Measurements from ENCODE around the gene XCR1. TPM values are rescaled to one million over a fixed set of nuclear protein-coding genes. Genes with fewer than 3 reads are reported as not detected.

The XCR1 gene, protein sequence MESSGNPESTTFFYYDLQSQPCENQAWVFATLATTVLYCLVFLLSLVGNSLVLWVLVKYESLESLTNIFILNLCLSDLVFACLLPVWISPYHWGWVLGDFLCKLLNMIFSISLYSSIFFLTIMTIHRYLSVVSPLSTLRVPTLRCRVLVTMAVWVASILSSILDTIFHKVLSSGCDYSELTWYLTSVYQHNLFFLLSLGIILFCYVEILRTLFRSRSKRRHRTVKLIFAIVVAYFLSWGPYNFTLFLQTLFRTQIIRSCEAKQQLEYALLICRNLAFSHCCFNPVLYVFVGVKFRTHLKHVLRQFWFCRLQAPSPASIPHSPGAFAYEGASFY
- total RNA-seq (2021; ENCODE audit: unreplicated experiment) (not detected), Bru-seq, nascent RNA (not detected), BruChase-seq, experiment 1, labeled RNA remaining after a 6-hour chase (not detected), BruChase-seq, experiment 2, labeled RNA remaining after a 2-hour chase (not detected)
- not detected in 2 replicates for polyA plus RNA-seq (2012)
- long read RNA-seq, result 0 reads

DNA sequence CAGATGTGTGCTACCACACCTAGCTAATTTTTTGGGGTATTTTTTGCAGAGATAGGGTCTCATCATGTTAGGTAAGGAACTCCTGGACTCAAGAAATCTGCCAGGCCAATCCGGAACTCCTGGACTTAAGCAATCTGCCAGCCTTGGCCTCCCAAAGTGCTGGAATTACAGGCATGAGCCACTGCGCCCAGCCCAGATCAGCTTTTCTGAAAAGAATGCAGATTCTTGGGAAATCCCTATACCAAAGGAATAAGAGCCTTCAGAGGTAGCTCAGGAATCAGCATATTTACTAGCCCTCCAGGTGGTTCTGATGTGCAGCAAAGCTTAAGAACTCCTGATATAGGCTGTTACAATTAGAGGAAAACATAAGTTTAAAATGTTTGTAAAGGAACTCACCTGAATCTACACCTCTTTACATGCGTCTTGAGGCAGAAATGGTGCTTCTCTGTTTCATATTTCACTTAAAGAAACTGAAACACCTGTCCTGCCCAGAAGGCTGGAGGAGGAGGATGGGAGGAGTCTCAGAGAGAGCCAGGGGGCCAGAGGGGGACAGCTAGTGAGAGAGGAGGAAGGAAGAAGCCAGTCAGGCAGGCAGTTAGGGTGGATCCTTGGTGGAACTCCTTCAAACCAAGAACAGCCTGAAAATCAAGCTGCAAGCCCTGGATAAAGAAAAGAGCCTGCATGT, at the start of gene XCR1:
XCR1 (minus strand) TSS at position 463 of the 685 bp plus-strand sequence. CDS start 5,536 bp downstream, outside the sequence.
- H3K36me3 ChIP-seq (ENCODE audit: control insufficient read depth in 1 of 2, insufficient read depth in 2 of 2, low read length in 2 of 2), result no peaks in the 10 kb centered on the region
- DNase-seq (ENCODE audit: low read depth, low spot score), result no peak
- H3K4me3 ChIP-seq (replicated peaks in 1 of 2; ENCODE audit: low read depth in 1 of 2, low read length in 2 of 2), result no peak within 1 kb of the TSS
- intact Hi-C loops (cut with micrococcal nuclease), result no loop called here
- H3K9me2 ChIP-seq (ENCODE audit: insufficient read depth), result no peaks in the 10 kb centered on the region
- RAD21 ChIA-PET (ENCODE audit: low non-redundant PET in 1 of 2, low total read pairs in 2 of 2, uncharacterized antibody in 2 of 2, unreplicated experiment in 2 of 2), result no interaction called here
- ATAC-seq, result no peak
- H3K27me3 ChIP-seq (ENCODE audit: insufficient read depth, low read length), result no peaks in the 10 kb centered on the region
- no TSS peak for BruUV-seq (replicated peaks)
- POLR2A ChIA-PET, result no interaction called here
- no peak within 1 kb of the TSS for H2AFZ ChIP-seq (ENCODE audit: low read depth, low read length, poor library complexity, severe bottlenecking)
- H3K27ac ChIP-seq (ENCODE audit: low read depth, low read length), result no peak within 1 kb of the TSS
- H4K20me1 ChIP-seq (ENCODE audit: insufficient read depth), result no peaks in the 10 kb centered on the region
- no peak within 1 kb of the TSS for H3K9ac ChIP-seq (ENCODE audit: low read length)
- H3K4me2 ChIP-seq (ENCODE audit: low read length), result no peak within 1 kb of the TSS
- peaks cover 8 to 9% of the 10 kb centered on the region in 2 experiments; a peak in 2 of 4 replicates for H3K9me3 ChIP-seq (ENCODE audit: control insufficient read depth in 1 of 2, insufficient read depth in 1 of 2, low read depth in 1 of 2, low read length in 2 of 2)
- H3K79me2 ChIP-seq (ENCODE audit: insufficient read depth, low read length), result no peaks in the 10 kb centered on the region
- CTCF ChIA-PET, result no interaction called here
- H3K4me1 ChIP-seq (ENCODE audit: control insufficient read depth in 1 of 2, insufficient read depth in 2 of 2, low read length in 2 of 2), result no peaks in the 10 kb centered on the region
- TF ChIP-seq, protein P1, sequence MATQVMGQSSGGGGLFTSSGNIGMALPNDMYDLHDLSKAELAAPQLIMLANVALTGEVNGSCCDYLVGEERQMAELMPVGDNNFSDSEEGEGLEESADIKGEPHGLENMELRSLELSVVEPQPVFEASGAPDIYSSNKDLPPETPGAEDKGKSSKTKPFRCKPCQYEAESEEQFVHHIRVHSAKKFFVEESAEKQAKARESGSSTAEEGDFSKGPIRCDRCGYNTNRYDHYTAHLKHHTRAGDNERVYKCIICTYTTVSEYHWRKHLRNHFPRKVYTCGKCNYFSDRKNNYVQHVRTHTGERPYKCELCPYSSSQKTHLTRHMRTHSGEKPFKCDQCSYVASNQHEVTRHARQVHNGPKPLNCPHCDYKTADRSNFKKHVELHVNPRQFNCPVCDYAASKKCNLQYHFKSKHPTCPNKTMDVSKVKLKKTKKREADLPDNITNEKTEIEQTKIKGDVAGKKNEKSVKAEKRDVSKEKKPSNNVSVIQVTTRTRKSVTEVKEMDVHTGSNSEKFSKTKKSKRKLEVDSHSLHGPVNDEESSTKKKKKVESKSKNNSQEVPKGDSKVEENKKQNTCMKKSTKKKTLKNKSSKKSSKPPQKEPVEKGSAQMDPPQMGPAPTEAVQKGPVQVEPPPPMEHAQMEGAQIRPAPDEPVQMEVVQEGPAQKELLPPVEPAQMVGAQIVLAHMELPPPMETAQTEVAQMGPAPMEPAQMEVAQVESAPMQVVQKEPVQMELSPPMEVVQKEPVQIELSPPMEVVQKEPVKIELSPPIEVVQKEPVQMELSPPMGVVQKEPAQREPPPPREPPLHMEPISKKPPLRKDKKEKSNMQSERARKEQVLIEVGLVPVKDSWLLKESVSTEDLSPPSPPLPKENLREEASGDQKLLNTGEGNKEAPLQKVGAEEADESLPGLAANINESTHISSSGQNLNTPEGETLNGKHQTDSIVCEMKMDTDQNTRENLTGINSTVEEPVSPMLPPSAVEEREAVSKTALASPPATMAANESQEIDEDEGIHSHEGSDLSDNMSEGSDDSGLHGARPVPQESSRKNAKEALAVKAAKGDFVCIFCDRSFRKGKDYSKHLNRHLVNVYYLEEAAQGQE (IDR thresholded peaks at IDR 0.05; ENCODE audit: low read depth), result no peak
- no peak for TF ChIP-seq ZNF274 (IDR thresholded peaks at IDR 0.05; ENCODE audit: low read depth, low read length)
- no peak for TF ChIP-seq RAD21 (IDR thresholded peaks at IDR 0.05; ENCODE audit: low read depth)
- TF ChIP-seq ZFX (IDR thresholded peaks at IDR 0.05), result no peak
- TF ChIP-seq, protein P2, sequence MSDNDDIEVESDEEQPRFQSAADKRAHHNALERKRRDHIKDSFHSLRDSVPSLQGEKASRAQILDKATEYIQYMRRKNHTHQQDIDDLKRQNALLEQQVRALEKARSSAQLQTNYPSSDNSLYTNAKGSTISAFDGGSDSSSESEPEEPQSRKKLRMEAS (IDR thresholded peaks at IDR 0.05), result no peak
- TF ChIP-seq, protein P3, sequence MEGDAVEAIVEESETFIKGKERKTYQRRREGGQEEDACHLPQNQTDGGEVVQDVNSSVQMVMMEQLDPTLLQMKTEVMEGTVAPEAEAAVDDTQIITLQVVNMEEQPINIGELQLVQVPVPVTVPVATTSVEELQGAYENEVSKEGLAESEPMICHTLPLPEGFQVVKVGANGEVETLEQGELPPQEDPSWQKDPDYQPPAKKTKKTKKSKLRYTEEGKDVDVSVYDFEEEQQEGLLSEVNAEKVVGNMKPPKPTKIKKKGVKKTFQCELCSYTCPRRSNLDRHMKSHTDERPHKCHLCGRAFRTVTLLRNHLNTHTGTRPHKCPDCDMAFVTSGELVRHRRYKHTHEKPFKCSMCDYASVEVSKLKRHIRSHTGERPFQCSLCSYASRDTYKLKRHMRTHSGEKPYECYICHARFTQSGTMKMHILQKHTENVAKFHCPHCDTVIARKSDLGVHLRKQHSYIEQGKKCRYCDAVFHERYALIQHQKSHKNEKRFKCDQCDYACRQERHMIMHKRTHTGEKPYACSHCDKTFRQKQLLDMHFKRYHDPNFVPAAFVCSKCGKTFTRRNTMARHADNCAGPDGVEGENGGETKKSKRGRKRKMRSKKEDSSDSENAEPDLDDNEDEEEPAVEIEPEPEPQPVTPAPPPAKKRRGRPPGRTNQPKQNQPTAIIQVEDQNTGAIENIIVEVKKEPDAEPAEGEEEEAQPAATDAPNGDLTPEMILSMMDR (IDR thresholded peaks at IDR 0.05 in 2 of 3, conservative IDR thresholded peaks at IDR 0.05 in 1 of 3; ENCODE audit: borderline replicate concordance in 1 of 3, insufficient read depth in 1 of 3, low read depth in 2 of 3, low read length in 2 of 3), result no peak
- TF ChIP-seq, protein P4, sequence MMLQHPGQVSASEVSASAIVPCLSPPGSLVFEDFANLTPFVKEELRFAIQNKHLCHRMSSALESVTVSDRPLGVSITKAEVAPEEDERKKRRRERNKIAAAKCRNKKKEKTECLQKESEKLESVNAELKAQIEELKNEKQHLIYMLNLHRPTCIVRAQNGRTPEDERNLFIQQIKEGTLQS (IDR thresholded peaks at IDR 0.05), result no peak
- TF ChIP-seq YY1 (IDR thresholded peaks at IDR 0.05; ENCODE audit: extremely low read depth, insufficient replicate concordance, low read depth, low read length), result no peak
- TF ChIP-seq SIN3A (IDR thresholded peaks at IDR 0.05; ENCODE audit: low read depth), result no peak
- no peak for TF ChIP-seq POLR2AphosphoS5 (IDR thresholded peaks at IDR 0.05; ENCODE audit: low read depth, low read length)
- TF ChIP-seq, protein P5, sequence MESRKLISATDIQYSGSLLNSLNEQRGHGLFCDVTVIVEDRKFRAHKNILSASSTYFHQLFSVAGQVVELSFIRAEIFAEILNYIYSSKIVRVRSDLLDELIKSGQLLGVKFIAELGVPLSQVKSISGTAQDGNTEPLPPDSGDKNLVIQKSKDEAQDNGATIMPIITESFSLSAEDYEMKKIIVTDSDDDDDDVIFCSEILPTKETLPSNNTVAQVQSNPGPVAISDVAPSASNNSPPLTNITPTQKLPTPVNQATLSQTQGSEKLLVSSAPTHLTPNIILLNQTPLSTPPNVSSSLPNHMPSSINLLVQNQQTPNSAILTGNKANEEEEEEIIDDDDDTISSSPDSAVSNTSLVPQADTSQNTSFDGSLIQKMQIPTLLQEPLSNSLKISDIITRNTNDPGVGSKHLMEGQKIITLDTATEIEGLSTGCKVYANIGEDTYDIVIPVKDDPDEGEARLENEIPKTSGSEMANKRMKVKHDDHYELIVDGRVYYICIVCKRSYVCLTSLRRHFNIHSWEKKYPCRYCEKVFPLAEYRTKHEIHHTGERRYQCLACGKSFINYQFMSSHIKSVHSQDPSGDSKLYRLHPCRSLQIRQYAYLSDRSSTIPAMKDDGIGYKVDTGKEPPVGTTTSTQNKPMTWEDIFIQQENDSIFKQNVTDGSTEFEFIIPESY (IDR thresholded peaks at IDR 0.05; ENCODE audit: extremely low read depth, insufficient replicate concordance, low read length), result no peak
- TF ChIP-seq FOSL1 (IDR thresholded peaks at IDR 0.05; ENCODE audit: low read depth), result no peak
- no peak for TF ChIP-seq CBX3 (IDR thresholded peaks at IDR 0.05; ENCODE audit: low read depth)
- no peak for TF ChIP-seq JUND (IDR thresholded peaks at IDR 0.05)
- TF ChIP-seq EZH2 (IDR thresholded peaks at IDR 0.05), result no peak
- no peak for TF ChIP-seq SP1 (IDR thresholded peaks at IDR 0.05; ENCODE audit: low read depth)
- no peak for TF ChIP-seq EGR1 (IDR thresholded peaks at IDR 0.05; ENCODE audit: low read depth)
- TF ChIP-seq TCF7L2 (IDR thresholded peaks at IDR 0.05; ENCODE audit: borderline replicate concordance, extremely low read depth, insufficient read depth, insufficient read length), result no peak

Measured in HCT116 (cell line).